HG03558 (cell line): ENCODE results near the gene GRPR.
"Not testable (repeated sequence)": the region's sequence is repeated elsewhere in the genome, so short reads cannot be mapped to it uniquely, and the experiment has no call there.

Experiments
- ATAC-seq: cut with Tn5 transposase; IDR thresholded peaks from one replicate; pipeline ENCODE4 v1.9.1; 2021; ENCODE audit warnings: moderate number of reproducible peaks; ENCODE audit not compliant: unreplicated experiment; ENCODE audit errors: extremely low read depth

GRPR gene

DNA sequence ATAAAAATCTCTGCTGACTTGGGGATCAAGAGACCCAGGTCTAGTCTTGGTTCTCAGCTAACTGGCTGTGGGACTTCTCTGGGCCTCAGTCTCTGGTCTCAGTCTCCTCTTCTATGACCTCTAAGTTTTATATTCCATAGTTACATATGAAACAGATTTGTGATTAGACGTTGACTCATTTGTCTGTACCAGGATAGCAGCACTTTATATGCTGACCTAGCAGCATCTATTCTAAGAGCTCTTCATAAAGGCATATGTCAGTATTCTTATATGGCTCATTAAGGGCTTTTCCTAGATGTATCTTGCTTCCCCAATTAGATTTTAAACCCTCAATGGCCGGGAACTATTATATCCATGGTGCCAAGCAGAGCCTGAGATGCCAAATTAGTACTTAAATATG is 12.7 kb downstream of the GRPR start:
- no peak for ATAC-seq

- no peak for ATAC-seq
Measured at GRCh38 chrX:16137416-16138107, 14.2 kb downstream of the GRPR start.

DNA sequence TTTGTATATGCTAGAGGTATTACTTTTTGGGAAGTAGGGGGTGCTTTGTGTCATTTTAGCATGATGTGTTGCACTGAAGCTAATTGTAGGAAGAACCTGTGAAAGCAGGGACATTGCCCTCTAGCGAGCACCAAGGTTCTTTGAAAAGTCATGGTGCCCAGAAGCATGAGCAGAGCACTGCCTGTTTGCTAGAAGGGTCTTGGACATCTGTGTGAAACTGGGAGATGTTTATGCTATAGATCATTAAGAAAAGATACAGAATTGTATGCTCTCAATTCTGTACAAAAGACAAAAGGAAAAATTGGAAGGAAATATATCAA is 14.7 kb downstream of the GRPR start:
- ATAC-seq: no peak

DNA sequence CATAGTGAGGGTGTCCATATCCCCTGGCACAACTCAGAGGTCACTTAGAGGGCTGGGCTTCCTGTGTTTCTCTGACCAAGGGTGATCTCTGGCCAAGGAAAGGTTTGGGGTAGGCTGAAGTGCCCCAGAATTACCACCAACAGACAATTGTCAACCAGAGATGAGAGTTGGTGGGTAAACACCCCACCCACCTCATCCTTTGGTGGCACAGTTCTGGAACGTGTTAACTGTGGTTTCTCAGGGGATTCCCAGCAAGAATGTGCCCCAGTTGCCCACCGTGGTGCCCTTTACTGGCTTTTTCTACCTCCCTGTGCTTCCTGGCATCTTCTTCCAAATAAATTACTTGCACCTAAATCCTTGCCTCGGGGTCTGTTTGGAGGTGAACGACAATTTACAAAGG is 17.1 kb downstream of the GRPR start:
- no peak for ATAC-seq

GRCh38 chrX:16140983-16141382 is 17.6 kb downstream of the GRPR start:
- no peak for ATAC-seq

DNA sequence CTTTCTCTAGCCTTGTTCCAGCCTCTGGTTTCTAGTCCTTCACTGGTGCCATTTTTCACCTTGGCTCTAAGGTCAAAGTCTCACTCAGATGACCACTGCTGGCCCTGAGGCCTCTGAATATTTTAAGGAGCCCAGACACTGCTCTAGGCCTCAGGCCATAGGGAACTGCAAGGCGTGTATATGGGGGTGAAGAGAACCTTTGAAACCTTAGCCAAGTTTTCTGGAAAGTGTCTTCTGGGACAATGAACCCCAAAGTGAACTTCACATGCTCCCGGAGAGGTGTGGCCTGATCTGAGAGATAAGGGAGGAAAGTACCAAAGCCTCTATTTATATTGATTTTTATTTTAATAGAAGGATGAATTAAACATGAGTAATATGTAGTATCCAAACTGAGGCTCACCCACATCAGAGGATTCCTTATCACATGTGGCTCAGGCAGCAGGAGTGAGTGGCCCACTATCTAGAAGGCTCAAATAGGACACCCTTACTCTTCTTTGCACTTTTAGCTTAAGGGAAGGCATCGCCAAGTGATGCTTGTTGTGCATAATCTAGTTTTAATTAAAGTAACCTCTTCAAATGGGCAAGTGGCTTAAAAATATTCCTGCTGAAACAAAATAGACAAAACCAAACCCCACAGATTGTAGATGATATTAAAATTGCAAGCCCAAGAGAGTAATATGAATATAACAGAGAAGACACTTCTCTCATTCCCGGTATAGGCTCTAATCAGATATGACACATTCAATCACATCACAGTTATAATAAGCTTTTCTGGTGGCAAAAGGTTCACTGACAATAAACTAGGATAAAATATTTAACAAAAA is 18.3 kb downstream of the GRPR start:
- no peak for ATAC-seq

- ATAC-seq: no peak
Measured at GRCh38 chrX:16142246-16142558, 18.8 kb downstream of the GRPR start.

- ATAC-seq: no peak
Measured at GRCh38 chrX:16143968-16144367, 20.6 kb downstream of the GRPR start.

GRCh38 chrX:16144420-16144819 is 21.1 kb downstream of the GRPR start:
- no peak for ATAC-seq

- ATAC-seq: not testable (repeated sequence)
Measured at GRCh38 chrX:16145093-16145492, 21.7 kb downstream of the GRPR start.

- no peak for ATAC-seq
Measured at GRCh38 chrX:16145656-16146055, 22.3 kb downstream of the GRPR start.

DNA sequence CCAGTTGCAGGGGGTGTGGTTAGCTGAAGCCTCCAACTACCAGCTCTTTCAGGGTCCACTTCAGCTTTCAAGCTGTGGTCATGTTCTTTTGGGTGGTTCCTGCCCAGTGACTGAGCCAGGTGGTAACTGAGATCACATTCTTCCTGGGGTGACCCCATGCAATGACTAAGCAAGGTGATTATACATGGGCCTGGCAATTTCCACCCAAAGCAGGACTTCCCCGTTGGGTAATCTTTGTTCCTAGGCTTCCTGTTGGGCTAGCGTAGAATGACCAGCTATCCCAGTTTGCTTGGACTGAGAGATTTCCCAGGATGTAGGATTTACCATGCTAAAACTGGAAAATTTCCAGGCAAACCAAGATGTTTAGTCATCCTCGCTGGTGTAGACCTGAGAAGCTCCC is 25.5 kb downstream of the GRPR start:
- no peak for ATAC-seq

- ATAC-seq: no peak
Measured at GRCh38 chrX:16155581-16156096, 32.3 kb downstream of the GRPR start.

- ATAC-seq: no peak
Measured at GRCh38 chrX:16156692-16157331, 33.4 kb downstream of the GRPR start.

GRCh38 chrX:16160729-16161128 is 37.4 kb downstream of the GRPR start:
- no peak for ATAC-seq

GRCh38 chrX:16161173-16161572 is 37.8 kb downstream of the GRPR start:
- not testable (repeated sequence) for ATAC-seq

DNA sequence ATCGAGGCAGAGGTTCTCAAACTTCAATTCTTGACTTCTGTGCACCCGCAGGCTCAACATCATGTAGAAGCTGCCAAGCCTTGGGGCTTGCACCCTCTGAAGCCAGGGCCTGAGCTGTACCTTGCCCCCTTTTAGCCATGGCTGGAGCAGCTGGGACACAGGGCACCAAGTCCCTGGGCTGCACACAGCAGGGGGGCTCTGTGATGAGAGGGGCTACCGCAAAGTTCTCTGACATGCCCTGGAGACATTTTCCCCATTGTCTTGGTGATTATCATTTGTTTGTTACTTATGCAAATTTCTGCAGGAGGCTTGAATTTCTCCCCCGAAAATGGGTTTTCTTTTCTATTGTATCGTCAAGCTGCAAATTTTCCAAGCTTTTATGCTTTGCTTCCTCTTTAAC is 39.0 kb downstream of the GRPR start:
- ATAC-seq: no peak

DNA sequence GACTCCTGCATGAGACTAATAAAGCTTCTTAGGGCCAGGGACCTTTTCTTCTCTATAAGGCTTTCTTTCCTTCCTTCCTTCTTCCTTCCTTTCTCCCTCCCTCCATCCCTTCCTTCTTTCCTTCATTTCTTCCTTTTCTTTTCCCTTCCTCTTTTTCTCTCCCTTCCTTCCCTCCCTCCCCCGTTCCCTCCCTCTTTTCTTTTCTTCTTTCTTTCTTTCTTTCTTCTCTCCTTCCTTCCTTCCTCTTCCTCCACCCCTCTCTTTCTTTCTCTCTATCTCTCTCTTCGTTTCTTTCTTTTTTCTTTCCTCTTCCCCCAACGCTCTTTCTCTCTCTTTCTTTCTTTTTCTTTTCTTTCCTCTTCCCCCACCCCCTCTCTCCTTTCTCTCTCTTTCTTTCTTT is 41.4 kb downstream of the GRPR start:
- ATAC-seq: no peak

DNA sequence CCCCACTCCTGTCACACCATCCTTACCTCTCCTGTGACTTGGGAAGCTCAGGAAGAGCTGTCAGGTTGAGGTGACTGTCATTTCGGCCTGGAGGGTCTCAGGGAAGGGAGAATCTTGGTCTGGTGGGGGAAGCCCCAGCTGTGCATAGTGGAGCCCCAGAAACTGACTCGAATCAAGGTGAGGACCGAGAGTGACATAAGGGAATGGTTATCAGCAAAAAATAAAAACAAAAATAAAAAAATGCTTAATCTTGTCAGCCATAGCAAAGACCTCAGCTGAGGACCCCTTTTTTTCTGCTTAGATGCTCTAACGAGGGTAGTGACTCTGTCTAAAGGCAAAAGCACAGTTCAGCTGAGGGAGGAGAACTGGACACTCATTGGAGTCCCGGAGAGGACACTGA is 43.8 kb downstream of the GRPR start, which contains the start of gene MAGEB17:
Gene MAGEB17, plus strand, starts transcription at position 301 of the 400 bp plus-strand sequence. CDS start 2,902 bp downstream, outside the sequence.
- ATAC-seq: no peak

DNA sequence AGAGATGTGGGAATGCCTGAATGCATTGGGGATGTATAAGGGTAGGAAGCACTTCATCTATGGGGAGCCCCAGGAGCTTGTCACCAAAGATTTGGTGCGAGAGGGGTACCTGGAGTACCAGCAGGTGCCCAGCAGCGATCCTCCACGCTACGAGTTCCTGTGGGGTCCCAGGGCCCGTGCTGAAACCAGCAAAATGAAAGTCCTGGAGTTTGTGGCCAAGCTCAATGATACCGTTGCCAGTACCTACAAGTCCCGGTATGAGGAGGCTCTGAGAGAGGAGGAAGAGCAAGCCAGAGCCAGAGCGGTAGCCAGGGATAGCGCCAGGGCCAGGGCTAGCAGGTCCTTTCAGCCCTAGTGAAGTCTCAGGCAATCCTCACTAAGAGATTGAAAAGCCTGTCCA is 47.7 kb downstream of the GRPR start:
- no peak for ATAC-seq

- no peak for ATAC-seq
Measured at GRCh38 chrX:16171944-16172343, 48.6 kb downstream of the GRPR start.
